ENCODE data around the gene ZNHIT6. TPM values are rescaled to one million over a fixed set of nuclear protein-coding genes. Genes with fewer than 3 reads are reported as not detected.

ZNHIT6 gene
- total and polyA plus RNA-seq, 2 of the 8 experiments (the other 6 are each of a cell fraction or from before 2014, with no cell fraction given): 5.9 to 17.2 TPM

GRCh38 chr1:85601901-85602300 is 106.3 kb downstream of the ZNHIT6 start (continued):
- no peak for TF ChIP-seq RBBP5 (IDR thresholded peaks at IDR 0.05; ENCODE audit: borderline replicate concordance, low read depth, low read length)
